ENCODE results near the gene ZSWIM3. TPM values are rescaled to one million over a fixed set of nuclear protein-coding genes. Genes with fewer than 3 reads are reported as not detected.

The ZSWIM3 gene
- total RNA-seq, 2 donors from 2014 or later, result 4.2 to 5.6 TPM

DNA sequence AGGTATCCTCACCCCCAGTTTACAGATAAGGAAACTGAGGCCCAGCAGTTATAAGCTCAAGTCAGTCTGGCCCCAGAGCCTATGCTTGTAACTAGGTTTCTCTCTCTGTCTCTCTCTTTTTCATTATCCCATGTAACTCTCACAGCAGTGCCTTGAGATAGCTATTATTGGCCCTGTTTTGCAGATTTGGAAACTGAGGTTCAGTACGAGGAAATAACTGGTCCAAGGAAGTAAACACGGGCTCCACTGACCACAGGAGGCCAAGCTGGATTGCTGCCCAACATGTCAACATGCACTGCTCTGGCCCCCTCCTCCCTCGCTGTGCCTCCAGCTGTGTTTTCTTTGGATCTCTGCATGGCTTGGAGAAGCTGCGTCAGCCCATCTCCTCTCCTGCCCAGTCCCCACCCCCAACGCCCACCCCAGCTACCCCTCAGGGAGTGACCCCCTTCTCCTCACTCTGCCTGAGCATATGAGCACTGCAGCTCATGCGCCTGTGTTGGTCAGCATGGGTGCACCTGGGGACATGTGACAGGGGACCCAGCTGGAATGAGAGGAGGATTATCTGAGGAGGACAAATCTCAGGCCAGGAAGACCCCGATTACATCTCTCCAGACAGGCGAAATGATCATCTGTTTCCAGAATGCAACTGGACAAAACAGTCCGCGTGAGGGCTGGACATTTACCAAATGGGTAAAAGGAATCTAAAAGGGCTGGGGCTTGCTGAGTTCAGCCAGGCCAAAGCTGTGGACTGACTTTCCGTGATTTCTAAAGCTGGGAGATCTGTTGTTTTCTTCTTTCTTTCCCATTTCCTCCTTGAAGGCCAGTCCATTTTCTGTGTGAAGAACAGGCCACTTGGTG, 62.4 kb downstream of the ZSWIM3 start:
- ATAC-seq (no peak), DNase-seq (peak; percentile 48 to 50)
- intact Hi-C loops (cut with DNase I, micrococcal nuclease), result loop anchor here in 1 of 2 donors (10.0 kb wide), 1 partner anchor 505 kb away; the partner anchor contains the start of gene PIGT

- no peak for ATAC-seq
- DNase-seq, result no peak
Measured at GRCh38 chr20:45920462-45921336, 63.3 kb downstream of the ZSWIM3 start.

DNA sequence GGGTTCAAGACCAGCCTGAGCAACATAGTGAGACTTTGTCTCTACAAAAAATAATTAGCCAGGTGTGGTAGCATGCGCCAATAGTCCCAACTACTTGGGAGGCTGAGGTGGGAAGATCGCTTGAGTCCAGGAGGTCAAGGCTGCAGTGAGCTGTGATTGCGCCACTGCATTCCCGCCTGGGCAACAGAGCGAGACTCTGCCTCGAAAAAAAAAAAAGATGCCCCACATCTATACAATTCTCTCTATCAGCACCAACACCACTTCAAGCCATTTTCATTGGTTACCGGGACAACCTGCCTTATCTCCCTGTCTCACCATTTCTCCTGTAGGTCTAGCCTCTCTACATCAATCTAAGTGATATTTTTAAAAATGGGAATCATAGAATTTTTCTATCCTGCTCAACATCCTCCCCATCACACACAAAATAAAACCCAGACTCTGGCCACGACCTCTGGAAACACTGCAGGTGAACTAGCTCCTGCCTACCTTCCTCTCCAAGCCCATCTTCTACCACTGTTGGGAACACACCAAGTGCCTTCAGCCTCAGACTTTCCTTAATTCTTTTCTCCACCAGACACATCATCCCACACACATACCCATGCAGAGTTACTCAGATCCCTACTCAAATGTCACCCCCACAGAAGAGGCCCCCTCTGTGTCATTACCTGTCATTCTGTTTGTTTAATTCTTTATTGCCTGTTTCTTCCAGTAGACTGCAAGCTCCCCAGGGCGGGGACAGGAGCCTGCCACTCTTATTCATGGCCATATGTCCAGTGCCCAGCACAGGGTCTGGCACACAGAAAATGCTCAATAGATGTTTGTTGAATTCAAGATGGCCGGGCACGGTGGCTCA, 64.1 kb downstream of the ZSWIM3 start:
- intact Hi-C loops (cut with DNase I, micrococcal nuclease), result no loop called here
- ATAC-seq, result peak; percentile 39
- no peak for DNase-seq

More at GRCh38 chr20:45920462-45921336, 63.3 kb downstream of the ZSWIM3 start:
- intact Hi-C loops (cut with DNase I, micrococcal nuclease), result no loop called here

- peak; percentile 32 for ATAC-seq
- intact Hi-C loops (cut with DNase I, micrococcal nuclease), result no loop called here
- peak in 1 of 2 donors; percentile 43 for DNase-seq
Measured at GRCh38 chr20:45924391-45925261, 67.2 kb downstream of the ZSWIM3 start.

GRCh38 chr20:45925821-45926506, 68.5 kb downstream of the ZSWIM3 start:
- DNase-seq, result no peak
- no peak for ATAC-seq
- intact Hi-C loops (cut with DNase I, micrococcal nuclease), result no loop called here

GRCh38 chr20:45926731-45927070, 69.3 kb downstream of the ZSWIM3 start:
- DNase-seq (no peak), ATAC-seq (no peak)
- intact Hi-C loops (cut with DNase I, micrococcal nuclease), result no loop called here

DNA sequence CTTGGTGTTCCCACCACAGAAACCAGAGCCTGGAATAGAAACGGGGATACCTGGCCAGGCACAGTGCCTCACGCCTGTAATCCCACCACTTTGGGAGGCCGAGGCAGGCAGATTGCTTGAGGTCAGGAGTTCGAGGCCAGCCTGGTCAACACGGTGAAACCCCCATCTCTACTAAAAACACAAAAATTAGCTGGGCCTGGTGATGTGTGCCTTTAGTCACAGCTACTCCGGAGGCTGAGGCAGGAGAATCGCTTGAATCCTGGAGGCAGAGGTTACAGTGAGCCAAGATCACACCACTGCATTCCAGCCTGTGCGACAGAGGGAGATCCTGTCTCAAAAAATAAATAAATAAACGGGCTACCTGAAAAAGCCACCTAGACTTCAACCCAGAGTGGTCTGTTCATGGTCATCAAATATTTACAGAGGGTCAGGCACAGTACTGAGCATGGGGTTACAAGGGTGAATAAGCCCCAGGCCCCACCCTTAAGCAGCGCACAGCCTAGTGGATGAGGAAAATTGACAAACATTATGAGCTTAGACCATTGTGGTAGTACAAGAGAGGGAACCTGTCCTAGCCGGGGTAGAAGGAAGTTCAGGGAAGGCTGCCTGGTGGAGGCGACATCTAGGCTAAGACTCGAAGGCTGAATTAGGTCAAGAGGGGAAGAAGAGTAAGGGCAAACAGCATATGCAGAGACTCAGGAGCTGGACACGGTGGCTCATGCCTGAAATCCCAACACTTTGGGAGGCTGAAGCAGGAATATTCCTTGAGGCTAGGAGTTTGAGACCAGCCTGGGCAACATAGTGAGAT, 69.9 kb downstream of the ZSWIM3 start:
- ATAC-seq, result peak; percentile 41
- DNase-seq, result no peak
- intact Hi-C loops (cut with DNase I, micrococcal nuclease), result no loop called here

Other genes with a start within 250 kb of the ZSWIM3 start
- gene WFDC10A, start 227.9 kb upstream of the ZSWIM3 start, total RNA-seq, result not detected
- gene WFDC9, start 226.3 kb upstream of the ZSWIM3 start, total RNA-seq, result not detected
- not detected for gene WFDC11, start 187.4 kb upstream of the ZSWIM3 start, total RNA-seq
- not detected for gene WFDC13, start 155.6 kb upstream of the ZSWIM3 start, total RNA-seq
- not detected for gene WFDC10B, start 152.6 kb upstream of the ZSWIM3 start, total RNA-seq
- gene SPINT4, start 135.3 kb upstream of the ZSWIM3 start, total RNA-seq, result not detected
- 1 to 10 TPM; 2.3 to 9.8 TPM for gene WFDC3, start 65.7 kb upstream of the ZSWIM3 start, total RNA-seq
- 10 to 100 TPM; 50.9 to 60.5 TPM for gene DNTTIP1, start 65.7 kb upstream of the ZSWIM3 start, total RNA-seq
- gene UBE2C, start 45.0 kb upstream of the ZSWIM3 start, total RNA-seq, result 10 to 100 TPM in 1 of 2 donors, 1 to 10 TPM in 1; 6.8 to 22.3 TPM
- gene TNNC2, start 30.3 kb upstream of the ZSWIM3 start, total RNA-seq, result 1 to 10 TPM; 3.9 to 5.1 TPM
- gene SNX21, start 23.8 kb upstream of the ZSWIM3 start, total RNA-seq, result 10 to 100 TPM; 14.4 to 15.8 TPM
- gene ACOT8, start 222 bp upstream of the ZSWIM3 start, total RNA-seq, result 10 to 100 TPM; 46.5 to 47.9 TPM
- 10 to 100 TPM; 11.8 to 12.0 TPM for gene ZSWIM1, start 23.6 kb downstream of the ZSWIM3 start, total RNA-seq
- 1 to 10 TPM; 2.0 to 3.2 TPM for gene SPATA25, start 30.0 kb downstream of the ZSWIM3 start, total RNA-seq
- gene NEURL2, start 33.6 kb downstream of the ZSWIM3 start, total RNA-seq, result 1 to 10 TPM; 4.7 to 5.5 TPM
- gene CTSA, start 33.7 kb downstream of the ZSWIM3 start, total RNA-seq, result 100 to 1,000 TPM; 513 to 538 TPM
- 10 to 100 TPM; 14.7 to 49.5 TPM for gene PLTP, start 54.5 kb downstream of the ZSWIM3 start, total RNA-seq
- 10 to 100 TPM; 27.2 to 32.1 TPM for gene PCIF1, start 77.1 kb downstream of the ZSWIM3 start, total RNA-seq
- 10 to 100 TPM; 14.8 to 18.2 TPM for gene ZNF335, start 114.6 kb downstream of the ZSWIM3 start, total RNA-seq
- gene MMP9, start 151.3 kb downstream of the ZSWIM3 start, total RNA-seq, result 1 to 10 TPM in 1 of 2 donors, under 1 TPM in 1; 0.31 to 2.1 TPM
- gene SLC12A5, start 171.6 kb downstream of the ZSWIM3 start, total RNA-seq, result 1 to 10 TPM in 1 of 2 donors, not detected in 1; 1.6 TPM
- 10 to 100 TPM; 20.8 to 24.1 TPM for gene NCOA5, start 232.3 kb downstream of the ZSWIM3 start, total RNA-seq